H1 (cell line): ENCODE results near the gene DDOST. TPM values are rescaled to one million over a fixed set of nuclear protein-coding genes. Genes with fewer than 3 reads are reported as not detected.

ENCODE experiments used
- CTCF ChIA-PET: fragments of 300-600 bp; sonication (Branson Sonifier 250); formaldehyde crosslinking; loops from one replicate; lab custom pipeline; 2021; ENCODE audit not compliant: partially characterized antibody; lab: Charles Lee
- POLR2A ChIA-PET: fragments of 300-600 bp; sonication (Branson Sonifier 250); formaldehyde crosslinking; loops from one replicate; lab custom pipeline; 2021; ENCODE audit warnings: inconsistent platforms; ENCODE audit not compliant: partially characterized antibody; lab: Charles Lee
- DNase-seq, 2 experiments: peaks; one replicate each; pipeline versions ENCODE4 v3.0.0 to v3.0.0-alpha.2; 2010 to 2022; ENCODE audit warnings: low spot score in 2 of 2, low read depth in 1 of 2, mixed read lengths in 1 of 2
- FAIRE-seq: peaks from 2 replicates; lab custom pipeline; 2011; peaks lifted over from hg19 to GRCh38; lab: Jason Lieb, UNC
- H2AFZ ChIP-seq: 2 replicates; pipeline ENCODE4 v1.8.1; 2012; ENCODE audit warnings: low read length, inconsistent platforms
- H2AK5ac ChIP-seq: 2 replicates; pipeline ENCODE4 v1.6.1; 2013; ENCODE audit warnings: low read depth, low read length
- H2BK120ac ChIP-seq: replicated peaks from 2 replicates; pipeline ENCODE3; 2013; ENCODE audit warnings: low read depth, low read length, inconsistent platforms
- H2BK12ac ChIP-seq: 2 replicates; pipeline ENCODE4 v1.6.1; 2013; ENCODE audit warnings: low read depth, low read length
- H2BK15ac ChIP-seq: 2 replicates; pipeline ENCODE4 v1.6.1; 2013; ENCODE audit warnings: low read length
- H2BK20ac ChIP-seq: 2 replicates; pipeline ENCODE4 v1.6.1; 2013; ENCODE audit warnings: low read length
- H2BK5ac ChIP-seq: 2 replicates; pipeline ENCODE4 v1.6.1; 2013; ENCODE audit warnings: low read depth, low read length
- H3K14ac ChIP-seq: 2 replicates; pipeline ENCODE4 v1.6.1; 2013; ENCODE audit warnings: inconsistent platforms; ENCODE audit not compliant: insufficient read length
- H3K18ac ChIP-seq: 2 replicates; pipeline ENCODE4 v1.6.1; 2013; ENCODE audit warnings: low read length; ENCODE audit errors: extremely low read depth
- H3K23ac ChIP-seq: 2 replicates; pipeline ENCODE4 v1.6.1; 2013; ENCODE audit warnings: inconsistent platforms; ENCODE audit not compliant: insufficient read length
- H3K23me2 ChIP-seq: 2 replicates; pipeline ENCODE4 v1.6.1; 2013; ENCODE audit warnings: low read depth, low read length
- H3K27ac ChIP-seq: 2 replicates; pipeline ENCODE4 v1.6.1; 2011; ENCODE audit warnings: low read depth, low read length, inconsistent platforms
- H3K27me3 ChIP-seq, 4 experiments: replicated peaks in 1 of 4; 1 replicate in 1 of 4; 2 replicates in 3 of 4; pipeline versions ENCODE4 v1.6.1 to v1.8.1; 2011 to 2013; ENCODE audit warnings: low read length in 3 of 4, mild to moderate bottlenecking in 3 of 4, inconsistent platforms in 2 of 4, mixed read lengths in 2 of 4, moderate library complexity in 1 of 4; ENCODE audit not compliant: control insufficient read depth in 3 of 4, insufficient read depth in 3 of 4; ENCODE audit errors: extremely low read depth in 1 of 4
- H3K36me3 ChIP-seq, 4 experiments: 2 replicates each; pipeline versions ENCODE4 v1.6.1 to v1.8.1; 2011 to 2013; ENCODE audit warnings: mild to moderate bottlenecking in 4 of 4, low read length in 3 of 4, moderate library complexity in 2 of 4, control low read depth in 1 of 4, inconsistent platforms in 1 of 4; ENCODE audit not compliant: insufficient read depth in 4 of 4, control insufficient read depth in 2 of 4
- H3K4ac ChIP-seq: replicated peaks from 2 replicates; pipeline ENCODE3; 2013; ENCODE audit warnings: low read length, low read depth, mixed read lengths, inconsistent platforms; ENCODE audit not compliant: insufficient read length
- H3K4me1 ChIP-seq, 4 experiments: replicated peaks in 1 of 4; 1 replicate in 1 of 4; 2 replicates in 3 of 4; pipeline versions ENCODE4 v1.6.1 to v1.8.1; 2011 to 2013; ENCODE audit warnings: low read length in 3 of 4, inconsistent platforms in 2 of 4, mixed read lengths in 1 of 4; ENCODE audit not compliant: insufficient read depth in 4 of 4, control insufficient read depth in 3 of 4
- H3K4me2 ChIP-seq, 2 experiments: 2 replicates each; pipeline versions ENCODE4 v1.6.1 to v1.8.1; 2011 to 2013; ENCODE audit warnings: low read depth in 2 of 2, low read length in 2 of 2, control low read depth in 1 of 2, inconsistent platforms in 1 of 2, mild to moderate bottlenecking in 1 of 2; ENCODE audit not compliant: insufficient read depth in 1 of 2
- H3K4me3 ChIP-seq, 4 experiments: fragments of 200-600, 300-600 bp in 1 of 4; sonication (generic), shearing (Covaris generic), sonication (Bioruptor Twin) in 1 of 4; 2 replicates each; pipeline versions ENCODE4 v1.5.1 to v1.8.1; 2011 to 2016; ENCODE audit warnings: low read length in 4 of 4, low read depth in 3 of 4, control low read depth in 2 of 4, inconsistent platforms in 2 of 4, mild to moderate bottlenecking in 2 of 4, mixed read lengths in 1 of 4, moderate library complexity in 1 of 4; ENCODE audit not compliant: insufficient read depth in 2 of 4; ENCODE audit errors: extremely low read depth in 1 of 4
- H3K56ac ChIP-seq: replicated peaks from 2 replicates; pipeline ENCODE3; 2013; ENCODE audit warnings: low read depth, mild to moderate bottlenecking, mixed read lengths, low read length, inconsistent platforms; ENCODE audit not compliant: insufficient read length
- H3K79me1 ChIP-seq: 2 replicates; pipeline ENCODE4 v1.6.1; 2013; ENCODE audit warnings: low read depth, low read length, control low read depth
- H3K79me2 ChIP-seq, 2 experiments: 2 replicates each; pipeline versions ENCODE4 v1.6.1 to v1.8.1; 2012 to 2013; ENCODE audit warnings: low read length in 2 of 2, mild to moderate bottlenecking in 2 of 2, inconsistent platforms in 1 of 2; ENCODE audit not compliant: insufficient read depth in 2 of 2, control insufficient read depth in 1 of 2
- H3K9ac ChIP-seq, 4 experiments: replicated peaks in 1 of 4; 1 replicate in 1 of 4; 2 replicates in 3 of 4; pipeline versions ENCODE4 v1.6.1 to v1.8.1; 2011 to 2013; ENCODE audit warnings: low read depth in 3 of 4, low read length in 3 of 4, control low read depth in 2 of 4, mild to moderate bottlenecking in 2 of 4, moderate library complexity in 2 of 4, inconsistent platforms in 1 of 4; ENCODE audit errors: extremely low read depth in 1 of 4
- H3K9me3 ChIP-seq, 2 experiments: 2 replicates each; pipeline versions ENCODE4 v1.6.1 to v1.8.1; 2012 to 2013; ENCODE audit warnings: mild to moderate bottlenecking in 2 of 2, moderate library complexity in 2 of 2, control low read depth in 1 of 2, inconsistent platforms in 1 of 2, low read depth in 1 of 2, low read length in 1 of 2, mixed read lengths in 1 of 2; ENCODE audit not compliant: insufficient read depth in 2 of 2
- H4K20me1 ChIP-seq, 2 experiments: replicated peaks in 1 of 2; 2 replicates each; pipeline versions ENCODE3 to v1.8.1; 2011 to 2013; ENCODE audit warnings: inconsistent platforms in 2 of 2, low read length in 2 of 2, mild to moderate bottlenecking in 1 of 2; ENCODE audit not compliant: insufficient read depth in 2 of 2, control insufficient read depth in 1 of 2
- H4K5ac ChIP-seq: 2 replicates; pipeline ENCODE4 v1.6.1; 2013; ENCODE audit warnings: low read length, low read depth, mixed read lengths, inconsistent platforms; ENCODE audit not compliant: insufficient read length
- H4K8ac ChIP-seq: 2 replicates; pipeline ENCODE4 v1.8.0; 2013; ENCODE audit warnings: mild to moderate bottlenecking, moderate library complexity, low read length, inconsistent platforms; ENCODE audit not compliant: insufficient read depth; ENCODE audit errors: extremely low read depth
- H4K91ac ChIP-seq: replicated peaks from 2 replicates; pipeline ENCODE3; 2013; ENCODE audit warnings: low read length, mixed read lengths, inconsistent platforms; ENCODE audit not compliant: insufficient read length
- CEBPB ChIP-seq: IDR thresholded peaks from 2 replicates; pipeline ENCODE4 v1.6.1; 2012; ENCODE audit warnings: low read depth, low read length
- CTCF ChIP-seq, 3 experiments: IDR thresholded peaks; 1 replicate in 2 of 3; 2 replicates in 1 of 3; pipeline versions ENCODE4 v1.5.1 to v1.6.1; 2011; ENCODE audit warnings: low read length in 3 of 3, mild to moderate bottlenecking in 3 of 3, inconsistent platforms in 2 of 3, low read depth in 1 of 3, moderate library complexity in 1 of 3; ENCODE audit not compliant: insufficient read depth in 1 of 3; ENCODE audit errors: control extremely low read depth in 1 of 3
- WGBS, 2 experiments: shearing (Covaris generic) in 1 of 2; methylation state at CpG; one replicate each; pipeline versions ENCODE4 v1.1.6 to v1.1.7; 2013 to 2015; ENCODE audit warnings: low lambda C conversion rate in 2 of 2, mixed read lengths in 2 of 2, inconsistent platforms in 1 of 2, low coverage in 1 of 2, missing lambda C conversion rate in 1 of 2; ENCODE audit not compliant: insufficient replicate concordance in 2 of 2, insufficient coverage in 1 of 2, insufficient read length in 1 of 2; ENCODE audit errors: extremely low coverage in 1 of 2, missing lambda C conversion rate in 1 of 2; 5-methylcytosine and 5-hydroxymethylcytosine counted together
- polyA plus RNA-seq, 7 experiments: library from polyadenylated mRNA; depleted of rRNA in 3 of 7; stranded (reverse) in 5 of 7; unstranded in 2 of 7; fragments of >200 nt in 5 of 7; fragments of 200-250 nt in 2 of 7; gene quantifications; 1 replicate in 5 of 7; 2 replicates in 1 of 7; 4 replicates in 1 of 7; pipeline versions ENCODE4 v1.2.1 to v1.2.3, GENCODE V29; 2011 to 2013; ENCODE audit warnings: missing spikeins in 2 of 7, mixed read lengths in 2 of 7
- total RNA-seq: library from RNA; stranded (reverse); fragmentation: NEBNext Ultra II Directional; extraction: Animal tissue kit (Norgen Biotek cat#: 25700); gene quantifications from 2 replicates; pipeline ENCODE4 v1.2.1, GENCODE V29; 2021

The DDOST gene
- total and polyA plus RNA-seq, 2 of the 8 experiments (the other 6 are each of a cell fraction or from before 2014, with no cell fraction given), result 253 to 336 TPM

GRCh38 chr1:20616847-20617487 lies 44.2 kb downstream of the DDOST start:
- POLR2A ChIA-PET, result interaction anchor here (0.8 kb wide), 1 partner anchor 10 kb away, joined by 3 read pairs; no protein-coding TSS in a partner anchor
- TF ChIP-seq CTCF (IDR thresholded peaks at IDR 0.05; ENCODE audit: control extremely low read depth in 1 of 3, insufficient read depth in 1 of 3, low read depth in 1 of 3, low read length in 3 of 3) (no peak), CEBPB (no peak)

More at GRCh38 chr1:20616847-20617487, 44.2 kb downstream of the DDOST start:
- H3K4me1 ChIP-seq, result peaks cover 0 to 5% (median under 1%) of the 10 kb centered on the region in 4 experiments; a peak in 3 of 7 replicates
- DNase-seq, result no peak
- H3K36me3 ChIP-seq, result no peaks in the 10 kb centered on the region
- WGBS, 2 experiments, result 82% methylated on average over 3 of the region's 3 CpGs; no CpG with 5 or more reads in 1 of the 2 experiments
- H3K9me3 ChIP-seq, result no peaks in the 10 kb centered on the region
- H3K56ac ChIP-seq, result no peak overlapping the region
- H4K8ac ChIP-seq, result no peak overlapping the region
- no peak overlapping the region for H3K4me3 ChIP-seq
- H3K23ac ChIP-seq, result no peak overlapping the region
- no peak overlapping the region for H4K5ac ChIP-seq
- no peak overlapping the region for H3K9ac ChIP-seq
- H2BK15ac ChIP-seq, result no peak overlapping the region
- H3K27me3 ChIP-seq, result no peaks in the 10 kb centered on the region
- H2BK5ac ChIP-seq, result no peak overlapping the region
- FAIRE-seq, result no peak
- H2BK120ac ChIP-seq, result no peak overlapping the region
- no peak overlapping the region for H3K4ac ChIP-seq
- no peak overlapping the region for H4K91ac ChIP-seq
- no peak overlapping the region for H2AFZ ChIP-seq
- H3K18ac ChIP-seq, result no peak overlapping the region
- no peak overlapping the region for H2BK20ac ChIP-seq
- no peak overlapping the region for H3K4me2 ChIP-seq
- H2BK12ac ChIP-seq, result no peak overlapping the region
- CTCF ChIA-PET, result interaction anchor here (1.5 to 2.4 kb wide), 2 partner anchors 13 to 16 kb away, joined by 5 to 13 read pairs; partner anchors contain the start of gene PINK1
- H3K14ac ChIP-seq, result no peak overlapping the region
- no peak overlapping the region for H2AK5ac ChIP-seq
- H4K20me1 ChIP-seq, result no peaks in the 10 kb centered on the region
- no peak overlapping the region for H3K27ac ChIP-seq
- no peaks in the 10 kb centered on the region for H3K79me2 ChIP-seq
- no peaks in the 10 kb centered on the region for H3K23me2 ChIP-seq
- H3K79me1 ChIP-seq, result no peaks in the 10 kb centered on the region
